Smooth muscle cell (in vitro differentiated cells): ENCODE measurements around the gene AKT3. TPM values are rescaled to one million over a fixed set of nuclear protein-coding genes. Genes with fewer than 3 reads are reported as not detected.

Source experiments
- DNase-seq: peaks from one replicate; lab custom pipeline; 2025; ENCODE audit not compliant: unreplicated experiment; lab: John Stamatoyannopoulos, UW
- H2AFZ ChIP-seq: fragments of 200-600 bp; sonication (generic); 2 replicates; pipeline ENCODE4 v1.6.0; 2016; ENCODE audit warnings: antibody characterized with exemption, low read depth, mild to moderate bottlenecking
- H3F3A ChIP-seq: fragments of 200-600 bp; sonication (generic); 2 replicates; pipeline ENCODE4 v1.6.0; 2017; ENCODE audit warnings: antibody characterized with exemption, low read depth
- H3K27ac ChIP-seq: fragments of 200-600 bp; sonication (generic); 2 replicates; pipeline ENCODE4 v1.5.1; 2016; ENCODE audit warnings: low read depth, mild to moderate bottlenecking
- H3K27me3 ChIP-seq: fragments of 200-600 bp; sonication (generic); 2 replicates; pipeline ENCODE4 v1.6.1; 2016; ENCODE audit warnings: low read depth, mild to moderate bottlenecking
- H3K36me3 ChIP-seq: fragments of 200-600 bp; sonication (generic); 2 replicates; pipeline ENCODE4 v1.5.1; 2016; ENCODE audit warnings: low read depth
- H3K4me1 ChIP-seq: fragments of 200-600 bp; sonication (generic); 2 replicates; pipeline ENCODE4 v1.5.1; 2016; ENCODE audit warnings: low read depth
- H3K4me2 ChIP-seq: fragments of 200-600 bp; sonication (generic); 2 replicates; pipeline ENCODE4 v1.6.0; 2016; ENCODE audit warnings: mild to moderate bottlenecking
- H3K4me3 ChIP-seq: fragments of 200-600 bp; sonication (generic); 2 replicates; pipeline ENCODE4 v1.5.1; 2016; ENCODE audit warnings: mild to moderate bottlenecking
- H3K79me2 ChIP-seq: fragments of 200-600 bp; sonication (generic); 2 replicates; pipeline ENCODE4 v1.6.0; 2016; ENCODE audit warnings: low read depth, mild to moderate bottlenecking
- H3K9ac ChIP-seq: fragments of 200-600 bp; sonication (generic); 2 replicates; pipeline ENCODE4 v1.6.0; 2016; ENCODE audit warnings: low read depth
- H3K9me3 ChIP-seq: fragments of 200-600 bp; sonication (generic); replicated peaks from 2 replicates; pipeline ENCODE4 v1.5.1; 2016; ENCODE audit warnings: low read depth
- H4K20me1 ChIP-seq: fragments of 200-600 bp; sonication (generic); 2 replicates; pipeline ENCODE4 v1.6.0; 2016; ENCODE audit warnings: low read depth
- CTCF ChIP-seq: fragments of 200-600 bp; sonication (generic); IDR thresholded peaks from 2 replicates; pipeline ENCODE4 v1.5.1; 2017; ENCODE audit warnings: borderline replicate concordance, mild to moderate bottlenecking, antibody characterized with exemption; ENCODE audit not compliant: insufficient read depth, poor library complexity, severe bottlenecking
- WGBS: methylation state at CpG from one replicate; pipeline ENCODE4 v1.1.7; 2016; ENCODE audit warnings: low lambda C conversion rate; 5-methylcytosine and 5-hydroxymethylcytosine counted together
- polyA plus RNA-seq: library from polyadenylated mRNA; unstranded; fragments of >200 nt; fragmentation: Nextera tagmentation; extraction: Ambion mirVana; gene quantifications from 2 replicates; pipeline ENCODE4 v1.2.1, GENCODE V29; 2016
- total RNA-seq: library from RNA; depleted of rRNA; stranded (reverse); fragments of >200 nt; gene quantifications from 2 replicates; pipeline ENCODE4 v1.2.3, GENCODE V29; 2014

The AKT3 gene
- total RNA-seq, result 32.3 and 41.1 TPM in 2 replicates
- polyA plus RNA-seq, result 5.5 and 6.8 TPM in 2 replicates

GRCh38 chr1:243850202-243850451 lies at the start of gene AKT3:
AKT3 (minus strand) TSS chr1:243850243; CDS start chr1:243843170, 7,073 bp downstream.
- H4K20me1 ChIP-seq, result peaks cover 41% of the 10 kb centered on the region
- WGBS, result 0% methylated on average over 7 of the region's 32 CpGs
- peak; percentile 87 for DNase-seq

DNA sequence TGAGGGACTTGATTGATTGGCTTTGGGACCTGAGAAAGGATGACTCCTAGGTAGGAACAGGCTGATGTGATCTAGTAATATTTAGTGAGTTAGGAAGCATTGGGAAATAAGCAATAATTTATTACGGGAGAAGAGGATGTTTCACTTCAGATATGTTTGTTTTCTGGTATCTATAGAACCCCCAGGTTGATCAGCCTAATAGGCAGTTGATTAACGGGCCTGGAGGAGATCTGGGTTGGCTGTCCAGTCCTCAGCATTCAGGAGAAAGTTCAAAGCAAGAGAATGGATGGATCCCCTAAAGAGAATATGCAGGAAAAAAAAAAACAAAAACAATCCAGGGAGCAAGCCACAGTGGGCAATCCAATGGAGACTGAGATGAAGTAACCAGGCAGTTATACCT lies 48.2 kb upstream of the AKT3 start:
- H4K20me1 ChIP-seq, result no peaks in the 10 kb centered on the region
- no peak for DNase-seq
- no peak overlapping the region for H3K4me3 ChIP-seq
- no peaks in the 10 kb centered on the region for H3K79me2 ChIP-seq
- H3K27ac ChIP-seq, result no peak overlapping the region
- no peak for TF ChIP-seq CTCF
- no peaks in the 10 kb centered on the region for H3F3A ChIP-seq
- no peak overlapping the region for H3K9ac ChIP-seq
- H3K27me3 ChIP-seq, result no peaks in the 10 kb centered on the region
- H3K4me2 ChIP-seq, result no peak overlapping the region
- 95% methylated on average over 2 of the region's 2 CpGs for WGBS
- H3K9me3 ChIP-seq, result no peaks in the 10 kb centered on the region
- no peaks in the 10 kb centered on the region for H3K36me3 ChIP-seq
- no peak overlapping the region for H2AFZ ChIP-seq
- H3K4me1 ChIP-seq, result no peaks in the 10 kb centered on the region

More at GRCh38 chr1:243850202-243850451, at the start of gene AKT3:
- Histone ChIP-seq H3K9ac (peak within 1 kb of the TSS; percentile 97), H3K9me3 (no peaks in the 10 kb centered on the region), H3K4me1 (peaks cover 13% of the 10 kb centered on the region), H3K27me3 (no peaks in the 10 kb centered on the region), H3K4me2 (peak within 1 kb of the TSS; percentile 98), H3K36me3 (no peaks in the 10 kb centered on the region), H3K79me2 (peaks cover 39% of the 10 kb centered on the region), H3K4me3 (peak within 1 kb of the TSS; percentile 94), H3K27ac (peak within 1 kb of the TSS; percentile 96), H2AFZ (peak within 1 kb of the TSS; percentile 97), H3F3A (peaks cover 14% of the 10 kb centered on the region)
- no peak for TF ChIP-seq CTCF

DNA sequence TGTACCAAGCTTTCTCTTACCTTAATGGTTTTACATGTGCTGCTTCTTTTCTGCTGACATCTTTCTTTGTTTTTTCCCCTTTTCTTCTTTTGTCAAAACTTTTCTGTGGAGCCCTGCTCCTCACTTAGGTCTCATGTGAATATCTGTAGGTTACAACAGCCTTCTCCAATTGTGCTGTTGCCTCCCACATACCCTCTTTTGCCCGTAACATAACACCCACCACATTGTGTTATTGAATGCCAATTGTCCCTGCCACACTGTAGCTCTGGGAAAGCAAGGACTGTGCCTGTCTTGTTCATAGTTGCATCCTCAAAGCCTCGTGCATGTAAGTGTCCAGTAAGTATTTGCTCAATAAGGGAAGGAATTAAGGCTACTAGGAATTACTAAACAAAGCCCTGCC lies 46.3 kb upstream of the AKT3 start:
- TF ChIP-seq CTCF, result no peak
- Histone ChIP-seq H3K36me3 (no peaks in the 10 kb centered on the region), H3K79me2 (no peaks in the 10 kb centered on the region), H3K9ac (no peak overlapping the region), H3K27me3 (no peaks in the 10 kb centered on the region), H3K4me2 (no peak overlapping the region), H3K4me1 (no peaks in the 10 kb centered on the region), H3K27ac (no peak overlapping the region), H2AFZ (no peak overlapping the region), H4K20me1 (no peaks in the 10 kb centered on the region), H3K9me3 (no peaks in the 10 kb centered on the region), H3F3A (no peaks in the 10 kb centered on the region), H3K4me3 (no peak overlapping the region)
- no peak for DNase-seq
- WGBS, result 78% methylated on average over 2 of the region's 2 CpGs

DNA sequence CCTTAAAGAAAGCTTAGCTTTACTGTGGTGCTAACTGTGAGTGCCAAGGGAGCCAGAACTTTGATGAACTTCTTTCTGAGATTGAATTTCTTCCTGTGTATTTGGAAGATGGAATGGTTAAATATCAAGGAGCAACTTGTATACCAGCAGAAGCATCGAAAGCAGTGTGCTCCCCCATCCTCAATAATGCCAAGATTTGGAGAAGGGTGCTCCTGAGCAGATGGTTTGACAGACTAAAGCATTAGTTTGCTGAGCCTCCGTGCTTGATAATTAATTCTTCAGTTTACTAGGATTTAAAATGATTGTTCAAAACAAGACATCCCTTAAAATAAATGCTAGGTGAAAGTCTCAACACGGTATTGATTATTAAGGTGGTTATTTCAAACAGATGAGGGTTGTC lies 42.4 kb upstream of the AKT3 start:
- Histone ChIP-seq H3K4me3 (no peak overlapping the region), H4K20me1 (no peaks in the 10 kb centered on the region), H3K79me2 (no peaks in the 10 kb centered on the region), H3F3A (no peaks in the 10 kb centered on the region), H3K9ac (no peak overlapping the region), H3K4me2 (no peak overlapping the region), H3K27ac (no peak overlapping the region), H3K9me3 (no peaks in the 10 kb centered on the region), H3K36me3 (no peaks in the 10 kb centered on the region), H2AFZ (no peak overlapping the region), H3K4me1 (no peaks in the 10 kb centered on the region), H3K27me3 (no peaks in the 10 kb centered on the region)
- DNase-seq, result no peak
- WGBS, result 83% methylated on average over 3 of the region's 3 CpGs
- TF ChIP-seq CTCF, result no peak
